Measurements from ENCODE around the gene ZMIZ2.
"Not testable (repeated sequence)": the region's sequence is repeated elsewhere in the genome, so short reads cannot be mapped to it uniquely, and the experiment has no call there.

The ZMIZ2 gene, protein sequence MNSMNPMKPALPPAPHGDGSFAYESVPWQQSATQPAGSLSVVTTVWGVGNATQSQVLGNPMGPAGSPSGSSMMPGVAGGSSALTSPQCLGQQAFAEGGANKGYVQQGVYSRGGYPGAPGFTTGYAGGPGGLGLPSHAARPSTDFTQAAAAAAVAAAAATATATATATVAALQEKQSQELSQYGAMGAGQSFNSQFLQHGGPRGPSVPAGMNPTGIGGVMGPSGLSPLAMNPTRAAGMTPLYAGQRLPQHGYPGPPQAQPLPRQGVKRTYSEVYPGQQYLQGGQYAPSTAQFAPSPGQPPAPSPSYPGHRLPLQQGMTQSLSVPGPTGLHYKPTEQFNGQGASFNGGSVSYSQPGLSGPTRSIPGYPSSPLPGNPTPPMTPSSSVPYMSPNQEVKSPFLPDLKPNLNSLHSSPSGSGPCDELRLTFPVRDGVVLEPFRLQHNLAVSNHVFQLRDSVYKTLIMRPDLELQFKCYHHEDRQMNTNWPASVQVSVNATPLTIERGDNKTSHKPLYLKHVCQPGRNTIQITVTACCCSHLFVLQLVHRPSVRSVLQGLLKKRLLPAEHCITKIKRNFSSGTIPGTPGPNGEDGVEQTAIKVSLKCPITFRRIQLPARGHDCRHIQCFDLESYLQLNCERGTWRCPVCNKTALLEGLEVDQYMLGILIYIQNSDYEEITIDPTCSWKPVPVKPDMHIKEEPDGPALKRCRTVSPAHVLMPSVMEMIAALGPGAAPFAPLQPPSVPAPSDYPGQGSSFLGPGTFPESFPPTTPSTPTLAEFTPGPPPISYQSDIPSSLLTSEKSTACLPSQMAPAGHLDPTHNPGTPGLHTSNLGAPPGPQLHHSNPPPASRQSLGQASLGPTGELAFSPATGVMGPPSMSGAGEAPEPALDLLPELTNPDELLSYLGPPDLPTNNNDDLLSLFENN

DNA sequence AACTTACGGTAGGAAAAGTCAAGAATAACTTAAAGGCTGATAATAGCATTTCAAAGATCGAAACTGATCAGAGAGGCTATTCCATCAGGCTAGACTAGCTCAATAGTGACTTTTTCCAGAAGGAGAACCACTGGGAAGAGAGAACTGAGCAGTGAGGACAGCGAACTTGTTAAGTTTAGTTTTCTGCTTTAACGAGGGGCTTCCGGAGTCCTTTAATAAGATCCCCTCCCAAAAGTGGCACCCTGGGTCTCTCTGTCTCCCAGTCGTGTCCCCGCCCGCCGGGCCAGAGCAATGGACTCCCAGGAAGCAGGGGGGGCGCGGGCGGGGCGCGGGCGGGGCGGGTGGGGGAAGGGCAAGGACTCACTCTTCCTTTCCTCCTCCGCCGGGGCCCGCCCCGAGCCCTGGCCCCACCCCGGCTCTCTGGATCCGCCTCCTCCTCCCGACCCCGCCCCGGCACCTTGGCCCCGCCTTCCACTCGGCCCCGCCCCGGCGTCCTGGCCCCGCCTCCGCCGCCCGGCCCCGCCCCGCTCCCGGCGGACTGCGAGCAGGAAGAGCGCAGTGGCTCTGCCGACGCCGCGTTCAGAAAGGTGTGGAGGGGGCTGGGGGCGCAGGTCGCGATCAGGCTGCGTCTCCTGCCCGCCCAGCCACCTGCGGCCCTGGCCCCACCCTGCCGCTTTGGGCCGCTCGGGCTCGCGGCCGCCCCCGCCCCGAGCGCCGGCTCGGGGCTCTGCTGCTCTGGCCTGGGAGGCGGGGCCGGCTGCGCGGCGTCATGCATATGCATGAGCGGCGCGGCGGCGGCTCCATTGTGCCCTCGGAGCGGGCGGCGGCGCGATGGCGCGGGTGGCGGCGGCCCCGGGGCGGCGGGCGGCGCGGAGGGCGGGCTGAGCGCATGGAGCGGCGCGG is at the start of gene ZMIZ2:
Gene ZMIZ2 (plus strand): TSS at position 803 of the 903 bp plus-strand sequence. CDS start 7,403 bp downstream, outside the sequence.
- DNase-seq (ENCODE audit: low read depth), result peak; percentile 72

DNA sequence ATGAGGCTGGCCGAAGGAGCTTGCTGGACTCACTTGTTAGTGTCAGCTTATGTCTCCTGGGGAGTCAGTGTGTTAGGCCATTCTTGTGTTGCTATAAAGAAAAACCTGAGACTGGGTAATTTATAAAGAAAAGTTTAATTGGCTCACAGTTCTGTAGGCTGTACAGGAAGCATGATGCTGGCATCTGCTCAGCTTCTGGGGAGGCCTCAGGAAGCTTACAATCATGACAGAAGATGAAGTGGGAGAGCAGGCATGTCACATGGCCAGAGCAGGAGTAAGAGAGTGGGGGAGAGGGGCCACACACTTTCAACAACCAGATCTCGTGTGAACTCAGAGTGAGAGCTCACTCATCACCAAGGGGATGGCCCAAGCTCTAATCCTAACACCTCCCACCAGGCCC is 49.0 kb upstream of the ZMIZ2 start:
- not testable (repeated sequence) for DNase-seq (ENCODE audit: low read depth)

DNA sequence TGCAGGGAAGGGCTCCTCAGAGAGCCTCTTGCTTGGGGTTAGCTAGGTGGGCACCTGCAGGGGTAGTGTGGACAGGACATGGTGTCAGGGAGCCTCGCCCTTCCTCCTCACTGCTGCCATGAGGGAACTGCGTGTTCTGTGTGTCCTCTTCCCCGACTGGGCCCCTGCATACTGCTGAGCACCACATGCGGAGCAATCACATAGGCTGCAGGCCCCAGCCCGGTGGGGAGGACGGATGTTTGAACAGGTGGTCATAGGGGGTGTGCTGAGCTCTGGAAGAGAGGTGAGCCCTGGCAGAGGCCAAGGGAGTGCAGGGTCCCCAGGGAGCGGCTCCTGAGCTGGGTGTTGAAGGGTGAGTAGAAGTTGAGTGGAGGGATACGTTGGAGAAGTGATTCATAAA is 48.3 kb upstream of the ZMIZ2 start:
- DNase-seq (ENCODE audit: low read depth), result no peak

DNA sequence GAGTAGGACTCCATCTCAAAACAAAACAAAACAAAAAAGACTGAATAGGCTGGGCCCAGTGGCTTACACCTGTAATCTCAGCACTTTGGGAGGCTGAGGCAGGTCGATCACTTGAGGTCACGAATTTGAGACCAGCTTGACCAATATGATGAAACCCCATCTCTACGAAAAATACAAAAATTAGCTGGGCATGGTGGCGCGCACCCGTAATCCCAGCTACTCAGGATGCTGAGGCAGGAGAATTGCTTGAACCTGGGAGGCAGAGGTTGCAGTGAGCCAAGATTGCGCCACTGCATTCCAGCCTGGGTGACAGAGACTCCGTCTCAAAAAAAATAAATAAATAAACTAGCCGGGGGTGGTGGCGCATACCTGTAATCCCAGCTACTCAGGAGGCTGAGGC is 45.3 kb upstream of the ZMIZ2 start:
- DNase-seq (ENCODE audit: low read depth), result not testable (repeated sequence)

DNA sequence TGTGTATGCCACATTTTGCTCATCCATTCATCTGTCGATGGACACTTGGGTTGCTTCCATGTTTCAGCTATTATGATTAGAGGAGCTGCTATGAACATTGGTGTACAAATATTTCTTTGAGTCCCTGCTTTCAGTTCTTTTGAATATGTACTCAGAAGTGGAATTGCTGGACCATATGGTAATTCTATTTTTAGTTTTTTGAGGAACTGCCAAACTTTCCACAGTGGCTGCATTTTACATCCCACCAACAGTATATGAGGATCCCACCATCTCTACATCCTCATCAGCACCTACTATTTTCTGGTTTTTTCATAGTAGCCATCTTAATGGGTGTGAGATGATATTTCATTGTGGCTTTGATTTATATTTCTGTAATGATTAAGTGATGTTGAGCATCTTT is 44.7 kb upstream of the ZMIZ2 start:
- DNase-seq (ENCODE audit: low read depth), result no peak

DNA sequence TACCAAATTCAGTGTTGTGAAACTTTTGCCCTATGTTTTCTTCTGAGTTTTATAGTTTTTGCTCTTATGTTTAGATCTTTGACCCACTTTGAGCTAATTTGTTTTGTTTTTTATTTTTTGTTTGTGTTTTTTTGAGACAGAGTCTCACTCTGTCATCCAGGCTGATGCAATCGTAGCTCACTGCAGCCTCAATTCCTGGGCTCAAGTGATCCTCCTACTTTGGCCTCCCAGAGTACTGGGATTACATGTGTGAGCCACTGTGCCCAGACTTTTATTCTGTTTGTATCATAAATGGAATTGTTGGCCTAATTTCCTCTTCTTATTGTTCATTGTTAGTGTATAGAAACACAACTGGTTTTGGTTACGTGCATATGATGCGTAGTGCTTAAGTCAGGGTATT is 43.2 kb upstream of the ZMIZ2 start:
- DNase-seq (ENCODE audit: low read depth), result no peak

DNA sequence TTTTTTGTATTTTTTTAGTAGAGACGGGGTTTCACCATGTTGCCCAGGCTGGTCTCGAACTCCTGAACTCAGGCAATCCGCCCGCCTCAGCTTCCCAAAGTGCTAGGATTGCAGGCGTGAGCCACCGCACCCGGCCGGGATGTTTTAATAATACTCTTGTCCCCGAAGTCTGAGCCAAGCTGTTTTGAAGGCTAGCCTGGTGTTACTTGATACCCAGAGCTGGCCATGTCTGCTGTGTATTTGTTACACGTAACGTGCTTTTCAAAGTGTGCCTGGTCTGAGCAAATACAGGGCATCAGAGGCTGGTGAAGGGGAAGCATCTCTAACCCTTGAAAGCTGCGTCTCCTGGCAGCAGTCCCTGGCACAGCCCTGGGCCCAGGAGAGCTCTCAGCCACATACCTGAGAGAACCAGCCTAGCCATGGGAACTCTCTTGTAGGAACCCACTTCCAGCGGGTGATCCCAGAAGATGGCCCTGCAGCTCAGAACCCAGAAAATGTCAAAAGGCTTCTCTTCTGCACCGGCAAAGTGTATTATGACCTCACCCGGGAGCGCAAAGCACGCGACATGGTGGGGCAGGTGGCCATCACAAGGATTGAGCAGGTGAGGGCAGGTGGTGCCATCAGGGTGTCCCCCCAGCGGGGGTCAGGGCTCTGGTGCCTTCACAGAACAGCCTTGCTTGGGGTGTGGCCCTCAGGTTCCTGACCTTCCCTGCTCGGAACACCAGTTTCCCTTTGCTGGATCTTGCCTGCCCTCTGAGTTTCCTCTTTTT is 41.7 kb upstream of the ZMIZ2 start:
- no peak for DNase-seq (ENCODE audit: low read depth)

DNA sequence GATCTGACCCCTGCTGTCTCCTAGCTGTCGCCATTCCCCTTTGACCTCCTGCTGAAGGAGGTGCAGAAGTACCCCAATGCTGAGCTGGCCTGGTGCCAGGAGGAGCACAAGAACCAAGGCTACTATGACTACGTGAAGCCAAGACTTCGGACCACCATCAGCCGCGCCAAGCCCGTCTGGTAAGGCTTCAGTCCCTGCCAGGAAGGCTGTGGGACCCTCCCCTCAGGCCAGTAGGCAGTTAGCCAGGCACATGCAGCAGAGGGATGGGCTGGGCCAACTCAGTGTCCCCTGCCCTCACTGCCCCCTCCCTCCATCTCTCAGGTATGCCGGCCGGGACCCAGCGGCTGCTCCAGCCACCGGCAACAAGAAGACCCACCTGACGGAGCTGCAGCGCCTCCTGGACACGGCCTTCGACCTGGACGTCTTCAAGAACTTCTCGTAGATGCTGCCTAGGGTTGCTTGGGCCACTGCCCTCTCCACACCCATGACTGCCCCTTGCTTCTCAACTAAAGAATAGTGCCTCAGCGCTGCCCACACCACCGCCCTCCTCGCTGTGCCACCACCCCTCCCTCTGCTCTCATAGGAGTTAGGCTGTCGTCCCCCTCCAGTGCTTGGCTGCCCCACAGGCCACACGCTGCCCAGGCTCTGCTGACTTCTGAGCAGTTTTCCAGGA is 41.0 kb upstream of the ZMIZ2 start:
- no peak for DNase-seq (ENCODE audit: low read depth)

DNA sequence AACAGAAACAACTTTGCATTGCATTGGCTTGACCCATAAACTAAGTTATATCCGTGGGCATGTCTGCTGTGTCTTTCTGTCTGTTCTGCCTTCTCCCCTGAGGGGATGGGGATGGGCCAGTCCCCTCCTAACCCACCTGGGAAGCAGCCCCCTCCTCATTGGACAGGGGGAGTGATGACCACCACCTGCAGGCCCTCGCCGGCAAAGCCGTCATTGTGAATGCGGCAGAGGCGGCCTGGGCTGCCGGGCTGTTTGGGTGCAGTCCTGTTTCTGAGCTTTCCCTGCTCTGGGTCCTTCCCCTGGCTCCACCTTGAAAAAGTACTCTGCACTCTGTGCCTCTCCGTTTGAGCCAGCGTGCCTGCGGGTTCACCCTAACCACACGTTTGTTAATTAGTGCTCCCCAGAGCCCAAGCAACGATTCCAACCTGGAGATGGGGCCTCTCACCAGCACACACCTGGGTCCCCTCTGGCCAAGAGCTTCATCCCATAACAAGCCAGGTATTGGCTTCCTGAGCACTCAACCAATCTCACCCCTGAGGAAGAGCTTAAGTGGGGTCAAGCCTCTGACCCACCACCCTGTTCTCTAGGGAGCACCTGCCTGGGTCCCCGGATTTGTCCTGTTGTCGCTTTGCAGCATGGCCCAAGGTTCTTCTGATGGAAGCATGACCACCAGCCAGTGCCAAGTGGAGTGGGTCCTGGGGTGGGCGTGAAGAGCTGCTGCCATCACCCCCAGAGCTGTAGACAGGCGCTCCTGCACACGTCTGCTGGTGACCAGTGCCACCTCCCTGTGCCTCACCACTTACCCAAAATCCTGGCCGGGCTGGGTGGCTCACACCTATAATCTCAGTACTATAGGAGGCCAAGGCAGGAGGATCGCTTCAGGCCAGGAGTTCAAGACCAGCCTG is 39.4 kb upstream of the ZMIZ2 start:
- DNase-seq (ENCODE audit: low read depth), result no peak

DNA sequence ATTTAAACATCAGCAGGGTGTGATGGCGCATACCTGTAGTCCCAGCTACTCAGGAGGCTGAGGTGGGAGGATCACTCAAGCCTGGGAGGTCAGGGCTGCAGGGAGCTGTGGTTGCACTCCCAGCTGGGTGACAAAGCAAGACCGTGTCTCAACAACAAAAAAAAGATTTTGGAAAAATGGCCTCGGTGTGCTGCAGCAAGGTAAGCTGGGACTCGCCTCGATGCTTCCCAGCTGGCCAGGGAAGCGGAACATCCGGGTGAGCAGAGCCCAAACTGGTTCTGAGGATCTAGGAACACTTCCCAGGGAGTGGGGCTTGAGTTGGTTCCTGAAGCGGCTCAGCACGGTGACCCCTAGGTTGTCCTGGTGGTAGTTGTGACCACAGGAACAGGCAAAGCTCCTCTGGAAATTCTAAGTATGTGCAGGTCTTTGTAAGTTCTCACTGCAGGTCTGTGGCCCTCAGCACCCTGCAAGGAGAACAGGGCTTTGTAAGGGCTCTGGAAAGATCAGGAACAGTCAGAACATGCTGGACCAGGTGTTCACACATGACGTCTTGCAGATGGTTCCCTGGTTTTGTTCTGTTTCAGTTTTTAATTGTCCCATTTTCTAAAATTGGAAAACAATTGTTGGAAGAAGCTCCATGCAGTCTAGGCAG is 38.6 kb upstream of the ZMIZ2 start:
- DNase-seq (ENCODE audit: low read depth), result no peak

DNA sequence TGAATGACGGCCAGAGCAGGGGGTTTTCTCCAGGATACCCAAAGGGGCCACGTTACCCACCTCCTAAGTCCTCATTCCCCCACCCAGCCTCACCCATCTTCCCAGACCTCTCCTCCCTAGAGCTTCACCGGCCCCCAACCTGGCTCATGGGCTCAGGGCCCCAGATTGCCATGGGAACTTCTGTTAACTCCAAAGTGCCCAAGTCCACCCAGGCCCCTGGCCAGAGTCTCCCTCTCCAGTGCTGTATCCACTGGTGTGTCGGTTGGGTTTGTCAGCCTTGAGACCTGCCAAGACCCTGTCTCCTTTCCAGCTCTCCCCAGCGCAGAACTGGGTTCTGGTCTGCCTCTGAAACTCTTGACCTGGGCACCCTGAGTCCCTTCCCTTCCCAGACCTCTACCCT is 37.1 kb upstream of the ZMIZ2 start:
- no peak for DNase-seq (ENCODE audit: low read depth)

DNA sequence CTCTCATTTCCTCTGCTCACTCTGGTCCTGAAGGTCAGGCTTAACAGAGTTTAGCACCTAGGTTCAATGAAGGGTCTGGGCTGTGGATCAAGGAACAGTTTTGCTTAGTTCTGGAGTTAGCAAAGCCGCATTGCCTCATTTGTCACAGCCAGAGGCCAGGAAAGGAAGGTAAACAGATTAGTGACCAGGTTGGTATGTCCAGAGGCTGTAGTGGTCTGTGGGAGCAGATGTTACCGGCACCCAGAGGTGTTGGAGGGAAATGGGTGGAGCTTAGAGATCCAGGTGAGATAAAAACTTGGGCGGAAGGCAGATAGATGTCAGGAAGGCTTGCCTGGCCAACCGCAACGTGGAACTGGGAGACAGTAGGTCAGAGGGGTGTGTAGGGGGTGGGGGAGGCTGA is 36.6 kb upstream of the ZMIZ2 start:
- no peak for DNase-seq (ENCODE audit: low read depth)

DNA sequence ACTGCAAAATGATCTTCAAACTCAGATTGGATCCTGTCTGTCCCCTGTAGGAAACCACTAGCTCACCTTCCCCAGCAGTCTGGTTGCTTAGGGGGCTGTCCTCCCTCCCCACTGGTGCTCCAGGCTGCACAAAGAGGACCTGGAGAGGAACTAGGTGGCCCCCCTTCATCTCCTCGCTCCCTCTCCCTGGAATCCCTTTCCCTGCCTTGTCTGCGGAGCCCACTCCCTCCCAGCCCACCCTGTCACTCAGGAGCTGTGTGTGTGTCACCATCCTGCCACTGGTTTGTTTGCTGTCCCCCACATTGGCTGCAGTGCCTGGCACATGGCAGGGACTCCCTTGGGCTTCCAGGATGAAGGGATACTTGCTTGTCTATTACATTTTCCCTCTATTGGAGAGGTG is 35.5 kb upstream of the ZMIZ2 start:
- DNase-seq (ENCODE audit: low read depth), result no peak

DNA sequence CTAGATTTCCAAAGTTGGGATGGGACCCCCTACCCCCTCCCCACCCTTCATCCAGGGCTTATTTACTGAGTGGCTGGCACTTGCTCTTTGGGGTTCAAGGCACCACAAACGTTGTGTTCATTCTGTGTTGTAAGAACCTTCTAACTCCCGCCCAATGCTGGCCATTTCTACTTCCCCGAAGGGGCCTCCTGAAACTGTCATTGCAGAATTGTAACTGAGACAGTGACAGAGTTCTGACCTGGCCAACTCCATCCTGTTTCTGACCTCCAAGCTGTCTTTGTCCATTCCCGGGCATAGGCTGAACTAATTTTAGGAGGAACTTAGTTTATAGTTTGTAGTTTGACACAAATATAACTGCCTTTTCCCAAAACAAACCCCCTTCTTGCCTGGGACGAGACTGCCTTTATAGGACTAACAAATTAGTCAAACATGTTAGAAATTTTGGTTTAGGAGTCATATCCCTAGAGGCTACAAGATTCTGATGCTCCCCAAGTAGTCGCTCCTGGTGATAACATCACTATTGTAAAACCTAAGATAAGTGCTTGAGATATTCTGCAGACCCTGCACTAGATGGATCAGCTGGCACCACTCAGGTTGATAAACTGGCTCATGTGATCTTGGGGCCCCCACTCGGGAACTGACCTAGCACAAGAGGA is 34.8 kb upstream of the ZMIZ2 start:
- no peak for DNase-seq (ENCODE audit: low read depth)

DNA sequence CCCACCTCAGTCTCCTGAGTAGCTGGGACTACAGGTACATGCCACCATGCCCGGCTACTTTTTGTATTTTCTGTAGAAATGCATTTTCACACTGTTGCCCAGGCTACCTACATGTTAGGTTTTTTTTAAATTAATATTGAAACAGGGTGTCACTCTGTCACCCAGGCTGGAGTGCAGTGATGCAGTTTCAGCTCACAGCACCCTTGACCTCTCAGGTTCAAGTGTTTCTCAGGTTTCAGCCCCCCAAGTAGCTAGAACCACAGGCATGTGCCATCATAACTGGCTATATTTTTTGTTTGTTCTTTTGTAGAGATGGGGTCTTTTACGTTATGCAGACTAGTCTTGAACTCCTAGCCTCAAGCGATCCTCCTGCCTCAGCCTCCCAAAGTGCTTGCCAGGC is 32.4 kb upstream of the ZMIZ2 start:
- no peak for DNase-seq (ENCODE audit: low read depth)

DNA sequence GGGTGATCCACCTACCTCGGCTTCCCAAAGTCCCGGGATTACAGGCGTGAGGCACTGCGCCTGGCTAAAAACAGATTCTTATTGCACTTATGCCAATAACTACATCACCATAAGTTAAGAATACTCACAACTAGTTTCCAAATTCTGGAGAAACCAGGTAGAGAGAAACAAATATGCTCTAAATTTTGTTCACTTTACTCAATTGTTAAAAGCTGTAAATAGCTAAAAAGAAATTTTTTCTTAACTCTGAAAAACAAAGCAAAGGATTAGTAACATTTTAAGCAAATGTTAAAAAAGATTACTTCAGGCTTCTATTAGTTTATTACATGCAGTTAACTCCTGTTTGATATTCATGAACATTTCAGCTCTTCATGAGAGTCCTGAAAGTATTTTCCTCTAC is 28.3 kb upstream of the ZMIZ2 start:
- no peak for DNase-seq (ENCODE audit: low read depth)

DNA sequence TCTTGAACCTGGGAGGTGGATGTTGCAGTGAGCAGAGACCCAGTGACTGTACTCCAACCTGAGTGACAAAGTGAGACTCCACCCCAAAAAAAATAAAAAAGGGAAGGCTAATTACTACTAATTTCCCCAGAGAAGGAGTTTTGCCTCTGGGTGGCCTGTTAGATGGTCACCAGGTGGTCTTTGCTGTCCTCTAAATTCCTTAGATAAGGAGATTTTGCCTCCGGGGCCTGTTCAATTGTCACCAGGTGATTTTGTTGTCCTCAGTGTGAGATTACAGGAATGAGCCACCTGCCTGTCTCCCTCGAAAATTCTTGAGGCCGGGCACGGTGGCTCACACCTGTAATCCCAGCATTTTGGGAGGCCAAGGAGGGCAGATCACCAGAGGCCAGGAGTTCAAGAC is 24.4 kb upstream of the ZMIZ2 start:
- DNase-seq (ENCODE audit: low read depth), result no peak

DNA sequence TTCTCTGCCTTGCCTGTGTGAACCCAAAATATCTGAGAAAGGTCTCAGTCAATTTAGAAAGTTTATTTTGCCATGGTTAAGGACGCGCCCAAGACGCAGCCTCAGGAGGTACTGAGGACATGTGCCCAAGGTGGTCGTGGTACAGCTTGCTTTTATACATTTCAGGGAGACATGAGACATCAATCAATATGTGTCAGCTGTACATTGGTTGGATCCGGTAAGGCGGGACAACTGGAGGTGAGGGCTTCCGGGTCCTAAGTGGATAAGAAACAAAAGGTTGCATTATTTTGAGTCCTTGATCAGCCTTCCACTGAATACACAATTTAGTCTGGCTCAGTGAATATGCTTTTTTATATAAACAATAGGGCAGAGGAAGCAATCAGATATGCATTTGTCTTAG is 22.4 kb upstream of the ZMIZ2 start:
- DNase-seq (ENCODE audit: low read depth), result not testable (repeated sequence)

Measured in stromal cell of bone marrow (primary cell).